HCT116 (cell line): ENCODE measurements around the gene CSRNP2.

Experiments used
- CBX3 ChIP-seq: IDR thresholded peaks from 2 replicates; pipeline ENCODE4 v1.6.1; 2012; ENCODE audit warnings: low read depth
- CEBPB ChIP-seq: IDR thresholded peaks from 2 replicates; pipeline ENCODE4 v1.6.1; 2012; ENCODE audit warnings: low read depth
- EGR1 ChIP-seq: IDR thresholded peaks from 2 replicates; pipeline ENCODE4 v1.6.1; 2012; ENCODE audit warnings: low read depth
- EZH2 ChIP-seq: fragments of 200-600 bp; sonication (generic); IDR thresholded peaks from 2 replicates; pipeline ENCODE4 v1.6.1; 2017; ENCODE audit warnings: antibody characterized with exemption, mixed run types
- EZH2phosphoT487 ChIP-seq: fragments of 200-600 bp; IDR thresholded peaks from 2 replicates; pipeline ENCODE4 v1.6.1; 2018; ENCODE audit warnings: antibody characterized with exemption, borderline replicate concordance
- POLR2A ChIP-seq: IDR thresholded peaks from 2 replicates; pipeline ENCODE4 v1.7.0; 2011; ENCODE audit warnings: borderline replicate concordance; ENCODE audit not compliant: insufficient read depth, insufficient read length; ENCODE audit errors: extremely low read depth
- RAD21 ChIP-seq: IDR thresholded peaks from 2 replicates; pipeline ENCODE4 v1.6.1; 2012; ENCODE audit warnings: low read depth, mild to moderate bottlenecking
- SIN3A ChIP-seq: IDR thresholded peaks from 2 replicates; pipeline ENCODE4 v1.6.1; 2012; ENCODE audit warnings: low read depth
- TF ChIP-seq, protein P1 (sequence below), 3 experiments: fragments of 200-600 bp in 1 of 3; sonication (generic) in 1 of 3; IDR thresholded peaks in 2 of 3; conservative IDR thresholded peaks in 1 of 3; 2 replicates each; pipeline ENCODE4 v1.5.1; 2012 to 2017; ENCODE audit warnings: low read depth in 2 of 3, low read length in 2 of 3, antibody characterized with exemption in 1 of 3, borderline replicate concordance in 1 of 3, control low read depth in 1 of 3, mild to moderate bottlenecking in 1 of 3, mixed read lengths in 1 of 3, mixed run types in 1 of 3, moderate library complexity in 1 of 3; ENCODE audit not compliant: insufficient read depth in 1 of 3

- TF ChIP-seq, protein P1, sequence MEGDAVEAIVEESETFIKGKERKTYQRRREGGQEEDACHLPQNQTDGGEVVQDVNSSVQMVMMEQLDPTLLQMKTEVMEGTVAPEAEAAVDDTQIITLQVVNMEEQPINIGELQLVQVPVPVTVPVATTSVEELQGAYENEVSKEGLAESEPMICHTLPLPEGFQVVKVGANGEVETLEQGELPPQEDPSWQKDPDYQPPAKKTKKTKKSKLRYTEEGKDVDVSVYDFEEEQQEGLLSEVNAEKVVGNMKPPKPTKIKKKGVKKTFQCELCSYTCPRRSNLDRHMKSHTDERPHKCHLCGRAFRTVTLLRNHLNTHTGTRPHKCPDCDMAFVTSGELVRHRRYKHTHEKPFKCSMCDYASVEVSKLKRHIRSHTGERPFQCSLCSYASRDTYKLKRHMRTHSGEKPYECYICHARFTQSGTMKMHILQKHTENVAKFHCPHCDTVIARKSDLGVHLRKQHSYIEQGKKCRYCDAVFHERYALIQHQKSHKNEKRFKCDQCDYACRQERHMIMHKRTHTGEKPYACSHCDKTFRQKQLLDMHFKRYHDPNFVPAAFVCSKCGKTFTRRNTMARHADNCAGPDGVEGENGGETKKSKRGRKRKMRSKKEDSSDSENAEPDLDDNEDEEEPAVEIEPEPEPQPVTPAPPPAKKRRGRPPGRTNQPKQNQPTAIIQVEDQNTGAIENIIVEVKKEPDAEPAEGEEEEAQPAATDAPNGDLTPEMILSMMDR (IDR thresholded peaks at IDR 0.05 in 2 of 3, conservative IDR thresholded peaks at IDR 0.05 in 1 of 3; ENCODE audit: borderline replicate concordance in 1 of 3, insufficient read depth in 1 of 3, low read depth in 2 of 3, low read length in 2 of 3), result no peak
- TF ChIP-seq SIN3A (no peak), EZH2 (no peak), RAD21 (no peak), EZH2phosphoT487 (no peak), CEBPB (no peak), EGR1 (no peak), CBX3 (no peak), POLR2A (no peak)
Observed at GRCh38 chr12:51025338-51025835, 58.0 kb downstream of the CSRNP2 start.
